ENCODE measurements around the gene ARF1.
A peak's percentile ranks its signal among the peaks of the same experiment; 100 is the strongest.

Gene ARF1

GRCh38 chr1:228082214-228082917, at the start of gene ARF1:
Gene ARF1, plus strand, starts transcription at chr1:228082708. Its CDS starts 14,407 bp downstream, at chr1:228097115.
- H3K27ac ChIP-seq = peak within 1 kb of the TSS; percentile 74
- TF ChIP-seq, protein P1, sequence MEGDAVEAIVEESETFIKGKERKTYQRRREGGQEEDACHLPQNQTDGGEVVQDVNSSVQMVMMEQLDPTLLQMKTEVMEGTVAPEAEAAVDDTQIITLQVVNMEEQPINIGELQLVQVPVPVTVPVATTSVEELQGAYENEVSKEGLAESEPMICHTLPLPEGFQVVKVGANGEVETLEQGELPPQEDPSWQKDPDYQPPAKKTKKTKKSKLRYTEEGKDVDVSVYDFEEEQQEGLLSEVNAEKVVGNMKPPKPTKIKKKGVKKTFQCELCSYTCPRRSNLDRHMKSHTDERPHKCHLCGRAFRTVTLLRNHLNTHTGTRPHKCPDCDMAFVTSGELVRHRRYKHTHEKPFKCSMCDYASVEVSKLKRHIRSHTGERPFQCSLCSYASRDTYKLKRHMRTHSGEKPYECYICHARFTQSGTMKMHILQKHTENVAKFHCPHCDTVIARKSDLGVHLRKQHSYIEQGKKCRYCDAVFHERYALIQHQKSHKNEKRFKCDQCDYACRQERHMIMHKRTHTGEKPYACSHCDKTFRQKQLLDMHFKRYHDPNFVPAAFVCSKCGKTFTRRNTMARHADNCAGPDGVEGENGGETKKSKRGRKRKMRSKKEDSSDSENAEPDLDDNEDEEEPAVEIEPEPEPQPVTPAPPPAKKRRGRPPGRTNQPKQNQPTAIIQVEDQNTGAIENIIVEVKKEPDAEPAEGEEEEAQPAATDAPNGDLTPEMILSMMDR (conservative IDR thresholded peaks at IDR 0.05) = no peak

DNA sequence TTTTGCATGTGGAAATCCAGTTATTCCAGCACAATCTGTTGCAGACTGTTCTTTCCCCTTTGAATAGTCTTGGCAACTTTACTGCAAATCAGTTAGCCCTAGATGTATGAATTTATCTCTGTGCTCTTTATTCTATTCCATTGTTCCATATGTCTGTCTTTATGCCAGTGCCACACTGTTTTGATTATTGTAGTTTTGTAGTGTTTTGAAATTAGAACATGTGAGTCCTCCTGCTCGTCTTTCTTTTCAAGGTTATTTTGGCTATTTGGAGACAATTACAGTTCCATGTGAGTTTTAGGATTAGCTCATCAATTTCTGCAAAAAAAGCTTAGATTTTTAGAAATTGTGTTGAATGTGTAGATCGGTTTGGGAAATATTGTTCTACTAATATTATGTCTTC, 49.1 kb upstream of the ARF1 start:
- TF ChIP-seq, protein P1 (conservative IDR thresholded peaks at IDR 0.05) = no peak
- H3K27ac ChIP-seq = no peak overlapping the region

GRCh38 chr1:228034954-228035837, 47.3 kb upstream of the ARF1 start:
- no peak overlapping the region for H3K27ac ChIP-seq
- TF ChIP-seq, protein P1 (conservative IDR thresholded peaks at IDR 0.05) = no peak

GRCh38 chr1:228035844-228036243, 46.7 kb upstream of the ARF1 start:
- TF ChIP-seq, protein P1 (conservative IDR thresholded peaks at IDR 0.05) = no peak
- H3K27ac ChIP-seq = no peak overlapping the region

- H3K27ac ChIP-seq = no peak overlapping the region
- TF ChIP-seq, protein P1 (conservative IDR thresholded peaks at IDR 0.05) = no peak
Measured at GRCh38 chr1:228036701-228037231, 45.7 kb upstream of the ARF1 start.

DNA sequence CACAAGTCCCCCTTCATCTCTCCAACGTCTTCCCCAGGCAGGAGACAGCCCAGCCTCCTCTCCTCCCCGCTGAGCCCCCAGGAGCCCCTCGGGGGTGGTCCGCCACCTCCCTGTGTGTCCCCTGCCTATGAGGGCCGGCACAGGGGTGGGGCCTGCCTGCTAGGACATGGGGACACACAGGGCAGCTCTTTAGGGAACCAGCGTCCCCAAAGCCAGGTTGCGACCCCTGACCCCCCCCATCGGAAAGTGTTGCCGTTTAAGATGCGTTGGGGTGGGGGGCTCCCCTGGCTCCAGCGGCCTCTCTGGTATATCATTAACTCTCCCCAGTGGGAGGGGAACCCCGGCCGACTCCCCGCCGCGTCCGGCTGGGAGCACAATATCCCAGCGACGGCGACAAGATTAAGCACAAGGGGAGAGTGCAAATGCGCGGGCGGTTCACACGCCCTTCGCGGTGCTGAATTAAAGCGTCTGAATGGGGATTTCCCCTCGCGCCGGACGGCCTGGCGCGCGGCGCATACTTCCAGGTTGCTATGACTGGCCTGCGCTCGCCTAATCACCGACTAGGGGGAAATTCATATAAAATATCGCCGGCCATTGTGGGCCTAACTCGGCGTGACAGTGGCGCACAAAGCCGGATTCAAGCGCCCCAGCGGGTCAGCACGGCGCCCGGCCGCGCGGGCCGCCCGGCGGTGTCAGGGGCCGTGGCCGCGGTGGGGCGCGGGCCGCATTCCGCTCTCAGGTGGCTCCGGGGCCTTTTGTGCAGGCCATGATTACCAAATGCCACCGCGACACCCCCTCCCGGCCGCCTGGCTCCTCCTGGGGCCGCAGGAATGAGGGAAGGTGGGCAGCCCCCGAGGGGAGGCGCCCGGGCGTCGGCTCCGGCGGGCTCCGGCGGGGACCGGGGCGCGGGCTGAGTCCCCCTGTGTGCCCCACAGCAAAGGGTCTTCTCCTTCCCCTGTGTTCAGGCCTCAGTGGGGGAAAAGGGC, 44.8 kb upstream of the ARF1 start:
- no peak overlapping the region for H3K27ac ChIP-seq
- TF ChIP-seq, protein P1 (conservative IDR thresholded peaks at IDR 0.05) = no peak
